ENCODE data around the gene RUNX1. TPM values are rescaled to one million over a fixed set of nuclear protein-coding genes. Genes with fewer than 3 reads are reported as not detected.

RUNX1 gene
- total and polyA plus RNA-seq, 10 of the 15 experiments (the other 5 are each of a cell fraction or from before 2014, with no cell fraction given): 0.90 to 15.2 (median 4.1) TPM

- TF ChIP-seq, protein P1, sequence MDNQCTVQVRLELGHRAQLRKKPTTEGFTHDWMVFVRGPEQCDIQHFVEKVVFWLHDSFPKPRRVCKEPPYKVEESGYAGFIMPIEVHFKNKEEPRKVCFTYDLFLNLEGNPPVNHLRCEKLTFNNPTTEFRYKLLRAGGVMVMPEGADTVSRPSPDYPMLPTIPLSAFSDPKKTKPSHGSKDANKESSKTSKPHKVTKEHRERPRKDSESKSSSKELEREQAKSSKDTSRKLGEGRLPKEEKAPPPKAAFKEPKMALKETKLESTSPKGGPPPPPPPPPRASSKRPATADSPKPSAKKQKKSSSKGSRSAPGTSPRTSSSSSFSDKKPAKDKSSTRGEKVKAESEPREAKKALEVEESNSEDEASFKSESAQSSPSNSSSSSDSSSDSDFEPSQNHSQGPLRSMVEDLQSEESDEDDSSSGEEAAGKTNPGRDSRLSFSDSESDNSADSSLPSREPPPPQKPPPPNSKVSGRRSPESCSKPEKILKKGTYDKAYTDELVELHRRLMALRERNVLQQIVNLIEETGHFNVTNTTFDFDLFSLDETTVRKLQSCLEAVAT (IDR thresholded peaks at IDR 0.05): peak; percentile 89
- peak; percentile 23 to 39; a peak in 1 of 4 replicates for TF ChIP-seq BHLHE40 (IDR thresholded peaks at IDR 0.05; ENCODE audit: borderline replicate concordance in 1 of 2, low read depth in 2 of 2, low read length in 1 of 2)
- peak; percentile 54 for TF ChIP-seq POLR2A (IDR thresholded peaks at IDR 0.05; ENCODE audit: low read depth, low read length)
- peak; percentile 6; the same call in 1 of the 2 replicates for TF ChIP-seq TBL1XR1 (IDR thresholded peaks at IDR 0.05; ENCODE audit: low read depth, low read length)
- peak; percentile 88 for TF ChIP-seq PAX5 (IDR thresholded peaks at IDR 0.05; ENCODE audit: borderline replicate concordance, low read depth, low read length)
- TF ChIP-seq EZH2 (IDR thresholded peaks at IDR 0.05; ENCODE audit: borderline replicate concordance, control insufficient read depth, low read depth, low read length): no peak
- no peak for TF ChIP-seq CBX5 (IDR thresholded peaks at IDR 0.05; ENCODE audit: low read depth)
- TF ChIP-seq KAT2A (conservative IDR thresholded peaks at IDR 0.05; ENCODE audit: control insufficient read depth, low read depth, low read length): no peak
- no peak for TF ChIP-seq RB1 (IDR thresholded peaks at IDR 0.05; ENCODE audit: borderline replicate concordance)
- TF ChIP-seq NFXL1 (IDR thresholded peaks at IDR 0.05; ENCODE audit: borderline replicate concordance): no peak
- peak; percentile 80; the same call in 1 of the 2 replicates for TF ChIP-seq EED (IDR thresholded peaks at IDR 0.05; ENCODE audit: low read depth)
- no peak for TF ChIP-seq ZSCAN29 (IDR thresholded peaks at IDR 0.05)
- TF ChIP-seq ZNF274 (IDR thresholded peaks at IDR 0.05; ENCODE audit: insufficient read depth, insufficient read length): no peak
- TF ChIP-seq MEF2A (IDR thresholded peaks at IDR 0.05; ENCODE audit: insufficient read depth, low read depth, low read length): peak; percentile 59; the same call in 1 of the 2 replicates
- TF ChIP-seq POU2F2 (IDR thresholded peaks at IDR 0.05; ENCODE audit: borderline replicate concordance, low read depth, low read length): peak; percentile 74
- TF ChIP-seq RAD51 (IDR thresholded peaks at IDR 0.05): peak; percentile 76
- TF ChIP-seq ZBED1 (IDR thresholded peaks at IDR 0.05; ENCODE audit: borderline replicate concordance): peak; percentile 69; the same call in 1 of the 2 replicates
- TF ChIP-seq ZNF217 (IDR thresholded peaks at IDR 0.05): no peak
- peak; percentile 88 for TF ChIP-seq NFYB (IDR thresholded peaks at IDR 0.05; ENCODE audit: insufficient read depth, low read depth, low read length)
These were observed at the start of gene RUNX1 (continued) for GRCh38 chr21:35048706-35049617.

All from GM12878 (cell line).